GM13977 (cell line): ENCODE data around the gene PRICKLE1.

Source experiments
- DNase-seq: peaks from one replicate; pipeline ENCODE4 v3.0.0; 2012; ENCODE audit warnings: low spot score
- CTCF ChIP-seq: IDR thresholded peaks from 2 replicates; pipeline ENCODE4 v1.5.1; 2012; ENCODE audit warnings: mild to moderate bottlenecking, control low read depth; ENCODE audit not compliant: insufficient read depth; ENCODE audit errors: extremely low read depth, missing control alignments
- in situ Hi-C: fragments of 300-500 bp; cut with MboI; formaldehyde crosslinking; loops from one replicate; pipeline ENCODE4 v1.12.0; 2022; ENCODE audit warnings: low sequenced_read_pairs, low pct_unique_long_range_greater_than_20kb, mixed read lengths, inconsistent platforms; ENCODE audit not compliant: unreplicated experiment

The PRICKLE1 gene

GRCh38 chr12:42469355-42470175 lies 120.0 kb downstream of the PRICKLE1 start:
- peak; percentile 70 for DNase-seq
- in situ Hi-C loops, result no loop called here
- no peak for TF ChIP-seq CTCF

DNA sequence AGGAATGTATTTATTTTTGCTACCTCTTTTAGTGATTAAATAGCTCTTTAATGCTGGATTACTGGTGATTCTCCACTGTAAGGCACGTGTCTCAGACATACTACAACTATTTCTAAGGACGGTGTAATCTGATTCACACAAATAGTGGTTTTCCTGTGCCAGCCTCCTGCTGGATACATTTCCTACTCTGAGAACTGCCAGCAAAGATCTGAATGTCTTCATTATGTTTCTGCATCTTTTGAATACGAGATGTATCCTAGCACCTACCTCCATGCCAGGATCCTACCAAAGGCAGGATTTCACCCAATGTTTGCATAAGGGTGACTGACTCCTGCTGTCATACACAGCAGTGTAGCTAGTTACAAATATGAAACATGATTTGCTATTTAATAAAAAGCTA lies 120.6 kb downstream of the PRICKLE1 start:
- TF ChIP-seq CTCF, result no peak
- in situ Hi-C loops, result no loop called here
- DNase-seq, result no peak

GRCh38 chr12:42468341-42468821 lies 121.2 kb downstream of the PRICKLE1 start:
- TF ChIP-seq CTCF, result no peak
- in situ Hi-C loops, result no loop called here
- no peak for DNase-seq

DNA sequence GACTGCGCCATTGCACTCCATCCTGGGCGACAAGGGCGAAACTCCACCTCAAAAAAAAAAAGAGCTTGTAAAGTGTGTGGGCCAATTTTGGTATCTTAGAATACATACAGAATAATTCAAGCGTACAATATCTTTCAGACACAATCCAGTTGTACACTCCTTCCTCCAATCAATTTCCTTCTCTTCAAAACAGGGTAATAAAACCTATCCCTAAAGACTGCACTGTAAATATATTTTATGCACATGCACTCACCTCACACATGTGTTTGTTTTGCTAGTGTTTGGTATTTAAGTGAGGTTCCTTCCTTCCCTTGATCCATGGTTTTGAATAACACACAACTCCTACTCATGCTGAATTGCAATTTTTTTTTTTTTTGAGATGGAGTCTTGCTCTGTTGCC lies 125.9 kb downstream of the PRICKLE1 start:
- TF ChIP-seq CTCF, result no peak
- in situ Hi-C loops, result no loop called here
- DNase-seq, result no peak

DNA sequence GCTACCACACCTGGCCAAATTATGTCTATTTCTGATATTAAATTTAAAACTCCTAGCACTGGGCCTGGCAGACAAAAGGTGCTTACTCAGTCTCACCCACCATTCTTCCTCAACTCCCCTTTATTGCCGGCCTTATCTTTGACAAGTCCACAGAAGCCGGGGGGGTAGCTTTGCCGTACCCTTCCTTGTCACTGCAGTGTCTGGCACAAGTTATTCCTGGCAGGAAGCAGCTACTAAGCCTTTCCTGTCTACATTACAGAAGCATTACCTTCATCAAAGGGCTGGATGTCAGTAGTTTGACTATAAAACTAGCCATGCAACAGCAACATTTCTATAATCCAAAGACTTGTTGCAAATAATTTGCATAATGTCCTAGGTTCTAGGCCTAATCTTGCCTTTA lies 127.1 kb downstream of the PRICKLE1 start:
- DNase-seq, result no peak
- no peak for TF ChIP-seq CTCF
- in situ Hi-C loops, result no loop called here

DNA sequence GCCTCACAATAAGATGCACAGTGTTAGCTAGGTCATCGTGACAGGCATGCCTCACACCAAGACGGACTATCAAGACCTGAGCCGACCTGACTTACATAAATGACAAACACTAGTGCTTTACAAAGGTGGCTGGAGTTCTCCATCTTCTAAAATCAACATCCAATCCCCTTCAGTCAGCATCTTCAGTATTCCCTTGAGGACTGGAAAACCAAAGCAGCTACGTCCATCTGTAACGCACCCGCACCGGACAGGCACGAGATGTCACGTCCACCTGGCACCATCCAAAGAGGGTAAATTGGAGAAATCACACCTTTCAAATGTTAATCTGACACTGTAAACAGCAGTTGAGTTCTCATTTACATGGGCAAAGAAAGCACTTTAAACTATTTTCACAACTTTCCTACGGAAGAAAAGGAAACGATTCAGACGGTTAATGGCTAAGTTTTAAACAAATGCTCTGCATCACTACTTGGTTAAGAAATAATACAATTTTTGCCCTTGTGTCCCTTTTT lies 130.2 kb downstream of the PRICKLE1 start:
- no peak for TF ChIP-seq CTCF
- DNase-seq, result no peak
- in situ Hi-C loops, result no loop called here
